A549 (cell line): ENCODE data around the gene MGLL.

Experiments used
- CBX8 ChIP-seq: fragments of 200-600 bp; sonication (generic); IDR thresholded peaks from 2 replicates; pipeline ENCODE4 v1.6.1; 2016
- CHD2 ChIP-seq: fragments of 150-350 bp; IDR thresholded peaks from 2 replicates; pipeline ENCODE4 v1.6.1; 2014; ENCODE audit warnings: low read length; ENCODE audit not compliant: partially characterized antibody
- CTCF ChIP-seq: fragments of >200 bp; sonication (Bioruptor Twin); formaldehyde crosslinking; IDR thresholded peaks from 3 replicates; pipeline ENCODE4 v1.5.1; 2016
- EP300 ChIP-seq, 2 experiments: fragments of >200 bp; sonication (Bioruptor Twin); formaldehyde crosslinking; IDR thresholded peaks; 2 replicates in 1 of 2; 3 replicates in 1 of 2; pipeline ENCODE4 v1.6.1; 2016 to 2017
- KDM1A ChIP-seq: fragments of 200-600 bp; sonication (generic); IDR thresholded peaks from 2 replicates; pipeline ENCODE4 v1.6.1; 2016; ENCODE audit warnings: low read depth, mild to moderate bottlenecking
- MAZ ChIP-seq: fragments of 150-350 bp; IDR thresholded peaks from 2 replicates; pipeline ENCODE4 v1.6.1; 2014; ENCODE audit warnings: antibody characterized with exemption, low read depth, low read length, borderline replicate concordance
- POLR2A ChIP-seq: IDR thresholded peaks from 2 replicates; pipeline ENCODE4 v1.6.1; 2012; ENCODE audit warnings: mild to moderate bottlenecking, low read length
- RAD21 ChIP-seq, 2 experiments: fragments of >200 bp in 1 of 2; sonication (Bioruptor Twin) in 1 of 2; formaldehyde crosslinking in 1 of 2; IDR thresholded peaks in 1 of 2; conservative IDR thresholded peaks in 1 of 2; 2 replicates in 1 of 2; 3 replicates in 1 of 2; pipeline ENCODE4 v1.6.1; 2012 to 2018; ENCODE audit warnings: inconsistent platforms in 1 of 2
- REST ChIP-seq: fragments of 200-600 bp; sonication (generic); IDR thresholded peaks from 2 replicates; pipeline ENCODE4 v1.6.1; 2016; ENCODE audit warnings: antibody characterized with exemption, mild to moderate bottlenecking, moderate library complexity
- RFX5 ChIP-seq: fragments of 450-650 bp; IDR thresholded peaks from 2 replicates; pipeline ENCODE4 v1.7.1; 2014; ENCODE audit warnings: antibody characterized with exemption, mild to moderate bottlenecking, moderate library complexity
- SMC3 ChIP-seq: fragments of >200 bp; sonication (Bioruptor Twin); formaldehyde crosslinking; IDR thresholded peaks from 3 replicates; pipeline ENCODE4 v1.6.1; 2018; ENCODE audit warnings: inconsistent platforms
- USF2 ChIP-seq: fragments of 450-650 bp; IDR thresholded peaks from 2 replicates; pipeline ENCODE4 v1.6.1; 2014; ENCODE audit warnings: antibody characterized with exemption

- TF ChIP-seq CBX8 (no peak), CTCF (no peak), KDM1A (no peak), MAZ (no peak), POLR2A (no peak), REST (no peak), SMC3 (no peak), EP300 (IDR thresholded peaks at IDR 0.05) (no peak), RAD21 (conservative IDR thresholded peaks at IDR 0.05 in 1 of 2, IDR thresholded peaks at IDR 0.05 in 1 of 2) (no peak), CHD2 (no peak), RFX5 (no peak), USF2 (no peak)
Measured at GRCh38 chr3:127719369-127719768, 102.9 kb downstream of the MGLL start.
